Esophagus squamous epithelium (tissue), 5 donors: ENCODE data around the gene PADI6. TPM values are rescaled to one million over a fixed set of nuclear protein-coding genes. Genes with fewer than 3 reads are reported as not detected.
A peak's percentile ranks its signal among the peaks of the same experiment; 100 is the strongest.

Experiments used
- DNase-seq: peaks from one replicate; lab custom pipeline; 2025; lab: John Stamatoyannopoulos, UW
- H3K27ac ChIP-seq, 4 donors: fragments of 200-600 bp; sonication (generic); one replicate each; pipeline ENCODE4 v1.5.1; 2016 to 2019; ENCODE audit warnings: mild to moderate bottlenecking in 1 of 4
- H3K27me3 ChIP-seq, 4 donors: fragments of 200-600 bp; sonication (generic); 1 replicate in 3 of 4; 2 replicates in 1 of 4; pipeline versions ENCODE4 v1.5.1 to v1.6.0; 2017 to 2021; ENCODE audit warnings: antibody characterized with exemption in 1 of 4
- H3K36me3 ChIP-seq, 3 donors: fragments of 200-600 bp; sonication (generic); one replicate each; pipeline ENCODE4 v1.5.1; 2016 to 2019
- H3K4me1 ChIP-seq, 3 donors: fragments of 200-600 bp; sonication (generic); one replicate each; pipeline ENCODE4 v1.5.1; 2017 to 2019
- H3K4me3 ChIP-seq, 4 donors: fragments of 200-600 bp; sonication (generic); 1 replicate in 3 of 4; 2 replicates in 1 of 4; pipeline ENCODE4 v1.5.1; 2016 to 2019; ENCODE audit warnings: mild to moderate bottlenecking in 2 of 4, moderate library complexity in 1 of 4
- H3K9me3 ChIP-seq, 3 donors: fragments of 200-600 bp; sonication (generic); one replicate each; pipeline ENCODE4 v1.5.1; 2016 to 2019
- POLR2A ChIP-seq, 4 donors: fragments of 450-650 bp; IDR thresholded peaks; one replicate each; pipeline ENCODE4 v1.6.1; 2017; ENCODE audit warnings: antibody characterized with exemption in 4 of 4, mild to moderate bottlenecking in 4 of 4, moderate library complexity in 3 of 4
- WGBS, 2 donors: methylation state at CpG; one replicate each; pipeline ENCODE4 v1.1.5; 2018; 5-methylcytosine and 5-hydroxymethylcytosine counted together
- intact Hi-C: fragments of 100-400 bp; cut with DNase I; formaldehyde crosslinking; loops from one replicate; pipeline ENCODE4 v1.15.0; 2022
- total RNA-seq, 4 donors: library from RNA; depleted of rRNA; stranded (reverse); fragments of >200 nt; gene quantifications; one replicate each; pipeline ENCODE4 v1.1.0, GENCODE V29; 2016
- TF ChIP-seq, protein P1 (sequence below), 6 experiments: fragments of 450-650 bp in 4 of 6; fragments of 200-600 bp in 2 of 6; sonication (generic) in 2 of 6; IDR thresholded peaks; one replicate each; pipeline ENCODE4 v1.5.1; 2016 to 2019; ENCODE audit warnings: antibody characterized with exemption in 6 of 6, mild to moderate bottlenecking in 4 of 6, moderate library complexity in 4 of 6
- donor health status: DM: yes; HTN: yes; CAD: no.

PADI6 gene
- total RNA-seq, 4 donors from 2014 or later, result not detected

DNA sequence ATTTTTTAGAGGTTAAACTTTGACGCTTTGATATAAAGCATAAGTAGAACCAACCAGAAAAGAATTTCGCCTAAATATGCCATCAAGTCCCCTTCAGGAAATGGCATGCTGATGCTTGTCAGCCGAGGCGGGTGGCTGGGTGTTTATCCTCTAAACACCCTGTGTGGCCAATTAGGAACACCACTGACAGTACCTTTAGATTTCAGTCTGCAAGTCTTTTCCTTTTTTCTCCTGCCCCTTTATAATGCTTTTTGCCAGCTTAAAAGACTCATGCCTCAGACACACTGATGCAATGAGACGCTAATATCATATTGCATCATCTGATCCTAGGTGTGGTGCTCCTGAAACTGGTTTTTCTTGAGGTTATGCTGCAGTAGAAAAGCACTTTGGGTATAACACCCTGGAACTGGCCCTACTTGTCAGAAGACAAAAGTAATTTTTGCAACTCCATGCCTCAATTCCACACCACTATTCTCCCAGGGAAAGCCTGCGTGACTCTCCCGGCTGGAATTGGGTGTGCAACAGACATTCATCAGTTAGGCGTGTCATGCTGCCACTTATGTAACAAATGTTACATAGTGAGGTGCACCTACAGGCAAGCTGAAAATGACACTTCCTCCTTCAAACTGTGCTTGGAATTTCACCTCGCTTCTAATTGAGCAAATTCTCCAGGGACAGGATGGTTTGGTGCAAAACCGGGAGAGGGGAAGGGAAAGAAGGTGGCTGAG is 69.4 kb downstream of the PADI6 start:
- TF ChIP-seq, protein P1, sequence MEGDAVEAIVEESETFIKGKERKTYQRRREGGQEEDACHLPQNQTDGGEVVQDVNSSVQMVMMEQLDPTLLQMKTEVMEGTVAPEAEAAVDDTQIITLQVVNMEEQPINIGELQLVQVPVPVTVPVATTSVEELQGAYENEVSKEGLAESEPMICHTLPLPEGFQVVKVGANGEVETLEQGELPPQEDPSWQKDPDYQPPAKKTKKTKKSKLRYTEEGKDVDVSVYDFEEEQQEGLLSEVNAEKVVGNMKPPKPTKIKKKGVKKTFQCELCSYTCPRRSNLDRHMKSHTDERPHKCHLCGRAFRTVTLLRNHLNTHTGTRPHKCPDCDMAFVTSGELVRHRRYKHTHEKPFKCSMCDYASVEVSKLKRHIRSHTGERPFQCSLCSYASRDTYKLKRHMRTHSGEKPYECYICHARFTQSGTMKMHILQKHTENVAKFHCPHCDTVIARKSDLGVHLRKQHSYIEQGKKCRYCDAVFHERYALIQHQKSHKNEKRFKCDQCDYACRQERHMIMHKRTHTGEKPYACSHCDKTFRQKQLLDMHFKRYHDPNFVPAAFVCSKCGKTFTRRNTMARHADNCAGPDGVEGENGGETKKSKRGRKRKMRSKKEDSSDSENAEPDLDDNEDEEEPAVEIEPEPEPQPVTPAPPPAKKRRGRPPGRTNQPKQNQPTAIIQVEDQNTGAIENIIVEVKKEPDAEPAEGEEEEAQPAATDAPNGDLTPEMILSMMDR (IDR thresholded peaks at IDR 0.05), result peak in 4 of 6 experiments; percentile 12 to 54 (median 28)
- no peak for TF ChIP-seq POLR2A (IDR thresholded peaks at IDR 0.05)
- Histone ChIP-seq H3K27ac (peak overlapping the region; percentile 86 to 98 (median 88)), H3K27me3 (no peaks in the 10 kb centered on the region), H3K9me3 (no peaks in the 10 kb centered on the region), H3K36me3 (peaks cover 0 to 1% (median 0%) of the 10 kb centered on the region in 3 donors), H3K4me1 (peaks cover 30 to 59% (median 41%) of the 10 kb centered on the region in 3 donors), H3K4me3 (peak overlapping the region; percentile 31 to 94 (median 85))
- DNase-seq, result no peak
- WGBS, 2 donors, result 19 to 42% methylated on average over 7 to 10 of the region's 10 CpGs
- intact Hi-C loops, result no loop called here

DNA sequence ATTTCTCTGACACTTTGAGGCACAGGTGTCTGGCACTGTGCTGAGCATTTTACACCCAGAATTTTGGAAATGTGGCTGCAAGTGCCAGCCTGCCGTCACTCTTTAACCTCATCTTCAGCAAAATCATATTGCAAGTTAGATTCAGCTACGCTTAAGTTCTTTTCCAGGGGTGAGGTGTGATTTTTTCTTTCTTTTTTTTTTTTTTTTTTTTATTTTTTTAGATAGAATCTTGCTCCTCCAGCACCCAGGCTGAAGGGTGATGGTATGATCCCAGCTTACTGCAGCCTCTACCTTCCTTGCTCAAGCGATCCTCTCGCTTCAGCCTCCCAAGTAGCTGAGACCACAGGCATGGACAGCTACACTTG is 70.0 kb downstream of the PADI6 start:
- peaks cover 25 to 54% (median 35%) of the 10 kb centered on the region in 3 donors for H3K4me1 ChIP-seq
- intact Hi-C loops, result no loop called here
- H3K27me3 ChIP-seq, result no peaks in the 10 kb centered on the region
- no peak for DNase-seq
- H3K36me3 ChIP-seq, result no peaks in the 10 kb centered on the region
- TF ChIP-seq POLR2A (IDR thresholded peaks at IDR 0.05), result no peak
- TF ChIP-seq, protein P1 (IDR thresholded peaks at IDR 0.05), result no peak
- no peaks in the 10 kb centered on the region for H3K9me3 ChIP-seq
- no peak overlapping the region for H3K4me3 ChIP-seq
- 59 to 88% methylated on average over 4 of the region's 4 CpGs for WGBS, 2 donors
- H3K27ac ChIP-seq, result peak overlapping the region; percentile 85 to 98 (median 88)

DNA sequence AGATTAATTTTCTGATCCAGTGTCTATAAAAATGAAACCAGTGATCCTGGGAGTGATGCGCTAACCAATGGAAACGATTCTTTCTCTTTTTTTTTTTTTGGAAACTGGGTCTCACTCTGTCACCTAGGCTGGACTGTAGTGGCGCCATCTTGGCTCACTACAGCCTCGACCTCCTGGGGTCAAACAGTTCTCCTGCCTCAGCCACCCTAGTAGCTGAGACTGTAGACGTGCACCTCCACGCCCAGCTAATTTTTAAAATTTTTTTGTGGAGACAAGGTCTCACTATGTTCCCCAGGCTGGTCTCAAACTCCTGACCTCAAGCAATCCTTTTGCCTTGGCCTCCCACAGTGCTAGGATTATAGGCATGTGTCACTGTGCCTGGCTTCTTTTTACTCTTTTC is 70.8 kb downstream of the PADI6 start:
- no peak for DNase-seq
- TF ChIP-seq, protein P1 (IDR thresholded peaks at IDR 0.05), result no peak
- no peak for TF ChIP-seq POLR2A (IDR thresholded peaks at IDR 0.05)
- Histone ChIP-seq H3K4me3 (no peak overlapping the region), H3K27ac (peak overlapping the region; percentile 61 to 98 (median 86)), H3K9me3 (no peaks in the 10 kb centered on the region), H3K27me3 (no peaks in the 10 kb centered on the region), H3K4me1 (peaks cover 24 to 49% (median 33%) of the 10 kb centered on the region in 3 donors), H3K36me3 (no peaks in the 10 kb centered on the region)
- intact Hi-C loops, result no loop called here
- 65 to 70% methylated on average over 6 of the region's 6 CpGs for WGBS, 2 donors

DNA sequence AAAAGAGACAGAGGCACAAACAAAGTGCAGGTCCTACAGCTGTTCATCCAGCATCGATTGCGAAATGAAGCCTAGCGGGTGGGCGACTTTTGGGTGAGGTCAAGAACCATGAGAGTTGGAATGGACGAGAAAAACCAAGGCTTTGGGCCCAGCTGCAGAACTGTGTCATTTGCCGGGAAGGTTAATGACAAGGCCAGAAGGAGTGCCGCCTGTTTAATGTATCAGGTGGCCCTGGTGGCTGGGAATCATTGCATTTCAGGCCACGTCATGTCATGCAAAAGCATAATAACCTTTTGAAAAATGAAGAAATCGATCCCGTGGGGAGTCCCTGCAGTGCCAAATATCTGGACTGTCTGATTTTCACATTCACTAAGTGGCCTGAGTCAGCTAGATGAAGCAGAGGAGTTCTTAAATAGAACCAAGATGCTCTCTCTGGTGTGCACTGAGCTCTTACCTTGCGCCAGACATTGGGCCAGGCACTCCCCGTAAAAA is 75.6 kb downstream of the PADI6 start:
- H3K4me3 ChIP-seq, result no peak overlapping the region
- peaks cover 6 to 21% (median 11%) of the 10 kb centered on the region in 3 donors for H3K4me1 ChIP-seq
- H3K27ac ChIP-seq, result no peak overlapping the region
- H3K27me3 ChIP-seq, result no peaks in the 10 kb centered on the region
- TF ChIP-seq, protein P1 (IDR thresholded peaks at IDR 0.05), result no peak
- no peak for TF ChIP-seq POLR2A (IDR thresholded peaks at IDR 0.05)
- intact Hi-C loops, result no loop called here
- no peak for DNase-seq
- no peaks in the 10 kb centered on the region for H3K9me3 ChIP-seq
- H3K36me3 ChIP-seq, result no peaks in the 10 kb centered on the region
- 71 to 79% methylated on average over 11 to 12 of the region's 12 CpGs for WGBS, 2 donors

Other genes starting within 250 kb of the PADI6 start
- 100 to 1,000 TPM in 2 of 4 donors, 10 to 100 TPM in 2; 45.3 to 121 (median 75.1) TPM for gene PADI1, start 167.1 kb upstream of the PADI6 start, total RNA-seq
- 1 to 10 TPM in 3 of 4 donors, under 1 TPM in 1; 0.64 to 9.9 (median 2.3) TPM for gene PADI3, start 123.1 kb upstream of the PADI6 start, total RNA-seq
- gene PADI4, start 64.0 kb upstream of the PADI6 start, total RNA-seq, result not detected
- 10 to 100 TPM; 51.3 to 81.3 (median 53.6) TPM for gene RCC2, start 67.5 kb downstream of the PADI6 start, total RNA-seq
- 10 to 100 TPM; 30.0 to 61.4 (median 44.7) TPM for gene ARHGEF10L, start 167.5 kb downstream of the PADI6 start, total RNA-seq